ENCODE data around the gene ZNF423. TPM values are rescaled to one million over a fixed set of nuclear protein-coding genes. Genes with fewer than 3 reads are reported as not detected.

The ZNF423 gene
- total RNA-seq, 1 donor: 0.81 TPM

GRCh38 chr16:49491771-49492761 lies 363.8 kb downstream of the ZNF423 start:
- DNase-seq (ENCODE audit: low read depth in 2 of 3, low spot score in 2 of 3): peak; percentile 29 to 57 (median 41)

- DNase-seq (ENCODE audit: low read depth in 2 of 3, low spot score in 2 of 3): no peak
Measured at GRCh38 chr16:49491106-49491670, 364.7 kb downstream of the ZNF423 start.

GRCh38 chr16:49490321-49490705 lies 365.6 kb downstream of the ZNF423 start:
- no peak for DNase-seq (ENCODE audit: low read depth in 2 of 3, low spot score in 2 of 3)

- no peak for DNase-seq (ENCODE audit: low read depth in 2 of 3, low spot score in 2 of 3)
Measured at GRCh38 chr16:49489686-49490320, 366.1 kb downstream of the ZNF423 start.

GRCh38 chr16:49488740-49489525 lies 367.0 kb downstream of the ZNF423 start:
- no peak for DNase-seq (ENCODE audit: low read depth in 2 of 3, low spot score in 2 of 3)

GRCh38 chr16:49488336-49488735 lies 367.6 kb downstream of the ZNF423 start:
- DNase-seq (ENCODE audit: low read depth in 2 of 3, low spot score in 2 of 3): no peak

GRCh38 chr16:49487746-49488145 lies 368.2 kb downstream of the ZNF423 start:
- no peak for DNase-seq (ENCODE audit: low read depth in 2 of 3, low spot score in 2 of 3)

- no peak for DNase-seq (ENCODE audit: low read depth in 2 of 3, low spot score in 2 of 3)
Measured at GRCh38 chr16:49486400-49486799, 369.5 kb downstream of the ZNF423 start.

- no peak for DNase-seq (ENCODE audit: low read depth in 2 of 3, low spot score in 2 of 3)
Measured at GRCh38 chr16:49485663-49486062, 370.2 kb downstream of the ZNF423 start.

GRCh38 chr16:49484936-49485335 lies 371.0 kb downstream of the ZNF423 start:
- DNase-seq (ENCODE audit: low read depth in 2 of 3, low spot score in 2 of 3): no peak

GRCh38 chr16:49484451-49484849 lies 371.5 kb downstream of the ZNF423 start:
- peak in 2 of 3 donors; percentile 44 to 59 for DNase-seq (ENCODE audit: low read depth in 2 of 3, low spot score in 2 of 3)

GRCh38 chr16:49483651-49484450 lies 372.1 kb downstream of the ZNF423 start:
- no peak for DNase-seq (ENCODE audit: low read depth in 2 of 3, low spot score in 2 of 3)

GRCh38 chr16:49483251-49483650 lies 372.7 kb downstream of the ZNF423 start:
- DNase-seq (ENCODE audit: low read depth in 2 of 3, low spot score in 2 of 3): no peak

- no peak for DNase-seq (ENCODE audit: low read depth in 2 of 3, low spot score in 2 of 3)
Measured at GRCh38 chr16:49482690-49483089, 373.2 kb downstream of the ZNF423 start.

- DNase-seq (ENCODE audit: low read depth in 2 of 3, low spot score in 2 of 3): no peak
Measured at GRCh38 chr16:49478616-49479015, 377.3 kb downstream of the ZNF423 start.

GRCh38 chr16:49478107-49478506 lies 377.8 kb downstream of the ZNF423 start:
- DNase-seq (ENCODE audit: low read depth in 2 of 3, low spot score in 2 of 3): no peak

GRCh38 chr16:49477250-49477895 lies 378.5 kb downstream of the ZNF423 start:
- DNase-seq (ENCODE audit: low read depth in 2 of 3, low spot score in 2 of 3): no peak

GRCh38 chr16:49474741-49475140 lies 381.2 kb downstream of the ZNF423 start:
- DNase-seq (ENCODE audit: low read depth in 2 of 3, low spot score in 2 of 3): no peak

- DNase-seq (ENCODE audit: low read depth in 2 of 3, low spot score in 2 of 3): no peak
Measured at GRCh38 chr16:49473773-49474172, 382.1 kb downstream of the ZNF423 start.

All from hematopoietic multipotent progenitor cell (in vitro differentiated cells).